MM.1S (cell line): ENCODE results near the gene PPP1R14C.

ENCODE experiments used
- DNase-seq: peaks from one replicate; pipeline ENCODE4 v3.0.0-alpha.2; 2015
- H2AFZ ChIP-seq: fragments of 300-600 bp; sonication (generic); 2 replicates; pipeline ENCODE4 v1.6.0; 2016; ENCODE audit warnings: antibody characterized with exemption, low read length
- H3F3A ChIP-seq: fragments of 300-600 bp; sonication (generic); 2 replicates; pipeline ENCODE4 v1.6.1; 2016; ENCODE audit warnings: mild to moderate bottlenecking, antibody characterized with exemption, low read length, moderate library complexity, mixed read lengths; ENCODE audit not compliant: insufficient read depth
- H3K27ac ChIP-seq: fragments of 300-600 bp; sonication (generic); 2 replicates; pipeline ENCODE4 v1.5.1; 2016; ENCODE audit warnings: mild to moderate bottlenecking, low read length
- H3K27me3 ChIP-seq: fragments of 300-600 bp; sonication (generic); replicated peaks from 2 replicates; pipeline ENCODE4 v1.6.0; 2016; ENCODE audit warnings: low read length; ENCODE audit not compliant: insufficient read depth
- H3K36me3 ChIP-seq: fragments of 300-600 bp; sonication (generic); replicated peaks from 2 replicates; pipeline ENCODE4 v1.6.1; 2016; ENCODE audit warnings: mild to moderate bottlenecking, low read length, mixed read lengths; ENCODE audit not compliant: insufficient read depth
- H3K4me1 ChIP-seq: fragments of 300-600 bp; sonication (generic); 2 replicates; pipeline ENCODE4 v1.6.1; 2016; ENCODE audit warnings: low read length, mixed read lengths
- H3K4me2 ChIP-seq: fragments of 300-600 bp; sonication (generic); 2 replicates; pipeline ENCODE4 v1.6.0; 2016; ENCODE audit warnings: low read depth, low read length
- H3K4me3 ChIP-seq: fragments of 300-600 bp; sonication (generic); 2 replicates; pipeline ENCODE4 v1.5.1; 2016; ENCODE audit warnings: low read length, mixed read lengths
- H3K79me2 ChIP-seq: fragments of 300-600 bp; sonication (generic); 2 replicates; pipeline ENCODE4 v1.6.1; 2016; ENCODE audit warnings: mixed run types, low read length, mixed read lengths
- H3K9ac ChIP-seq: fragments of 300-600 bp; sonication (generic); 2 replicates; pipeline ENCODE4 v1.6.1; 2016; ENCODE audit warnings: low read length, mixed read lengths
- H3K9me2 ChIP-seq: fragments of 300-600 bp; sonication (generic); replicated peaks from 2 replicates; pipeline ENCODE4 v1.6.1; 2016; ENCODE audit warnings: mild to moderate bottlenecking, low read length, mixed read lengths; ENCODE audit not compliant: insufficient read depth
- H3K9me3 ChIP-seq: fragments of 300-600 bp; sonication (generic); replicated peaks from 2 replicates; pipeline ENCODE4 v1.6.1; 2016; ENCODE audit warnings: mild to moderate bottlenecking, low read length, mixed read lengths; ENCODE audit not compliant: insufficient read depth
- H4K20me1 ChIP-seq: fragments of 300-600 bp; sonication (generic); 2 replicates; pipeline ENCODE4 v1.6.1; 2016; ENCODE audit warnings: mild to moderate bottlenecking, low read length, moderate library complexity, mixed read lengths; ENCODE audit not compliant: insufficient read depth
- EZH2 ChIP-seq: fragments of 300-600 bp; sonication (generic); optimal IDR thresholded peaks from 2 replicates; pipeline ENCODE3; 2017; ENCODE audit warnings: low read depth, mild to moderate bottlenecking, antibody characterized with exemption, low read length, mixed read lengths
- EZH2phosphoT487 ChIP-seq: fragments of 300-600 bp; sonication (generic); IDR thresholded peaks from 2 replicates; pipeline ENCODE4 v1.6.1; 2018; ENCODE audit warnings: antibody characterized with exemption, low read length
- TF ChIP-seq, protein P1 (sequence below): fragments of 300-600 bp; sonication (generic); IDR thresholded peaks from 2 replicates; pipeline ENCODE4 v1.5.1; 2016; ENCODE audit warnings: antibody characterized with exemption, low read length, mixed read lengths

The PPP1R14C gene

DNA sequence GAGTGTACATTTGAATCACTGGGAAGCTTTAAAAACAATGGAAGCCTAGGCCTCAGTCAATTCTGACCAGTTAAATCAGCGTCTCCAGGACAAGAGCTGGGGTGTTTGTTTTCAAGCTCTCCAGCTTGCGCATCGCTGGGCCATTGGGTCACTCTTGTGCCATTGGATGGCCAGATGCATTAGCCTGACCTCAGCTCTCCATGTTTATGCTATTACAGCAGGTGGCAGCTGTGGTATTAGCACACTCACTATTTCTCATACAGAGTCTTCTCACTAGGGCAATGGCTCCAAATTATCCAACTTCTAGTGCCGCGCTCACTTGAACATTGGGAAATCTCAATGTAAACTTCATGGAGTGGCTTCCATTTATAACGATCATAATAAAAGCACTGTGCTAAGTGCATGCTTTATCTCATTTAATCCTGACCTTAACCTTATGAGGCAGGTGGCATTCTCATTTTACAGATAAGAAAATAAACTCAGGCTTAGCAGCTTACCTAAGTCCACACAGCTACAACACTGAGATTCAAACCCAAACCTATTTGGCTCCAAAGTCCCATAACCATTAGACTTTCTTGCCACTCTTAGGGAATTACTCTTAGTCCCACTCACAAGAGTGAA is 108.8 kb downstream of the PPP1R14C start:
- no peak for DNase-seq
- H3K4me3 ChIP-seq, result no peak overlapping the region

DNA sequence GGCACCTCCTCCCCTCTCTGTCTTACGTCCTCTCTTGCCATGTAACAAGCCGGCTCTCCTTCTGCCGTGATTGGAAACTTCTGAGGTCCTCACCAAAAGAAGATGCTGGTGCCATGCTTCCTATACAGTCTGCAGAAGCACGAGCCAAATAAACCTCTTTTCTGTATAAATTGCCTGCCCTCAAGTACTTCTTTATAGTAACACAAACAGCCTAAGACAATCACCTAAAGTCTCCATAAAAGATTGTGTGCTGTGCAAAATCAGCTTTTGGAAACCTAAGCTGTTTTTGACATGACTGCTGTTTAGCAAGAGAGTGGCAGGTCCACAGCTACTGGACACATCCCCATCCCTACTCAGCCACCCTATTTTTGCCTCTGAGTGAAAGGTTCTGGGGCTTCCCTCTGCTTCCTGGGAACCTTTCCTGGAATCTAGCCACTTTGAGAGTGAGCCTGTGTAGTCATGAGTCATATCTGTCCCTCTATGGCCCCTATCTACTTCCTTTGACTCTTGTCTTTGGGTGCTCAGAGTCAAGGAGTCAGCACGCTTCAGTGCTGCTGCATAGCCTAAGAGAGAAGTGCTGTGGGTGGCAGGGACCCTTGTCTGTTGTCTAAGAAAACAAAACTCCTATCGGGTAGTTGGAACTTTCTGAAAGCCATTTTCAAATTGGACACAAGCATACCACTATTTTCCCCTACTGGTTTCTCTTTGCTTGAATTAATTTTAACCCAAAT is 110.0 kb downstream of the PPP1R14C start:
- Histone ChIP-seq H2AFZ (no peak overlapping the region), H3K27ac (no peak overlapping the region), H3K4me1 (no peaks in the 10 kb centered on the region), H4K20me1 (no peaks in the 10 kb centered on the region), H3K9me2 (no peaks in the 10 kb centered on the region), H3K4me2 (no peak overlapping the region), H3F3A (no peaks in the 10 kb centered on the region), H3K36me3 (no peaks in the 10 kb centered on the region), H3K9me3 (no peaks in the 10 kb centered on the region), H3K79me2 (no peaks in the 10 kb centered on the region), H3K27me3 (no peaks in the 10 kb centered on the region), H3K9ac (no peak overlapping the region), H3K4me3 (no peak overlapping the region)
- DNase-seq, result no peak
- TF ChIP-seq, protein P1, sequence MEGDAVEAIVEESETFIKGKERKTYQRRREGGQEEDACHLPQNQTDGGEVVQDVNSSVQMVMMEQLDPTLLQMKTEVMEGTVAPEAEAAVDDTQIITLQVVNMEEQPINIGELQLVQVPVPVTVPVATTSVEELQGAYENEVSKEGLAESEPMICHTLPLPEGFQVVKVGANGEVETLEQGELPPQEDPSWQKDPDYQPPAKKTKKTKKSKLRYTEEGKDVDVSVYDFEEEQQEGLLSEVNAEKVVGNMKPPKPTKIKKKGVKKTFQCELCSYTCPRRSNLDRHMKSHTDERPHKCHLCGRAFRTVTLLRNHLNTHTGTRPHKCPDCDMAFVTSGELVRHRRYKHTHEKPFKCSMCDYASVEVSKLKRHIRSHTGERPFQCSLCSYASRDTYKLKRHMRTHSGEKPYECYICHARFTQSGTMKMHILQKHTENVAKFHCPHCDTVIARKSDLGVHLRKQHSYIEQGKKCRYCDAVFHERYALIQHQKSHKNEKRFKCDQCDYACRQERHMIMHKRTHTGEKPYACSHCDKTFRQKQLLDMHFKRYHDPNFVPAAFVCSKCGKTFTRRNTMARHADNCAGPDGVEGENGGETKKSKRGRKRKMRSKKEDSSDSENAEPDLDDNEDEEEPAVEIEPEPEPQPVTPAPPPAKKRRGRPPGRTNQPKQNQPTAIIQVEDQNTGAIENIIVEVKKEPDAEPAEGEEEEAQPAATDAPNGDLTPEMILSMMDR, result no peak
- TF ChIP-seq EZH2phosphoT487 (no peak), EZH2 (no peak)

More for the DNA sequence above, 108.8 kb downstream of the PPP1R14C start:
- H3K9me3 ChIP-seq, result no peaks in the 10 kb centered on the region
- no peak for TF ChIP-seq EZH2
- TF ChIP-seq, protein P1, result no peak
- no peak for TF ChIP-seq EZH2phosphoT487
- no peaks in the 10 kb centered on the region for H4K20me1 ChIP-seq
- H3K4me2 ChIP-seq, result no peak overlapping the region
- no peaks in the 10 kb centered on the region for H3K4me1 ChIP-seq
- H3K27me3 ChIP-seq, result no peaks in the 10 kb centered on the region
- no peak overlapping the region for H2AFZ ChIP-seq
- H3K9me2 ChIP-seq, result no peaks in the 10 kb centered on the region
- H3F3A ChIP-seq, result no peaks in the 10 kb centered on the region
- no peaks in the 10 kb centered on the region for H3K79me2 ChIP-seq
- H3K9ac ChIP-seq, result no peak overlapping the region
- H3K36me3 ChIP-seq, result no peaks in the 10 kb centered on the region
- H3K27ac ChIP-seq, result no peak overlapping the region

DNA sequence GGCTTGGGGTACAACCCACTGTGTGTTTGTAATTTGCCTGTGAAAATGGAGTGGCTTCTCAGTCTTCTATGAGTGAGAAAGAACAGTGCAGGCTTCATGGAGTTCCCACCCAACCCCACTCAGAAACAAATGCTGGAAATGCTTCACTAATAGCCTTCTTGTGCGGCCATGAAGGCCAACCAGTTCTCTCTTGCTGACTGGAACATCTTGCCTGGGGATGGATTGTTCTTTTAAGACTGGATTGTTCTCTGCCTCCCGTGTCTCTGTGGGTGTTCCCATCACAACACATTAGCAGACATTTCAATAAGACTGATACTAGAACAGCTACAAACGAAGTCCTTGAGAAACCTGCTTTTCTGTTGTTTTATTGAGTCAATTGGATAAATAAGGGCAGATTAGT is 110.6 kb downstream of the PPP1R14C start:
- no peaks in the 10 kb centered on the region for H3K36me3 ChIP-seq
- no peaks in the 10 kb centered on the region for H4K20me1 ChIP-seq
- TF ChIP-seq EZH2 (no peak), EZH2phosphoT487 (no peak)
- TF ChIP-seq, protein P1, result no peak
- no peak overlapping the region for H3K4me3 ChIP-seq
- no peaks in the 10 kb centered on the region for H3F3A ChIP-seq
- H3K9me2 ChIP-seq, result no peaks in the 10 kb centered on the region
- H3K79me2 ChIP-seq, result no peaks in the 10 kb centered on the region
- H3K9me3 ChIP-seq, result no peaks in the 10 kb centered on the region
- no peak overlapping the region for H3K4me2 ChIP-seq
- DNase-seq, result no peak
- H2AFZ ChIP-seq, result no peak overlapping the region
- H3K27ac ChIP-seq, result no peak overlapping the region
- no peaks in the 10 kb centered on the region for H3K27me3 ChIP-seq
- H3K4me1 ChIP-seq, result no peaks in the 10 kb centered on the region
- H3K9ac ChIP-seq, result no peak overlapping the region
